NCI-H524 treated with DMSO at 0.1 percent for 48 hours (cell line): Measurements from ENCODE around the gene CHST10.
"Not testable (repeated sequence)": the region's sequence is repeated elsewhere in the genome, so short reads cannot be mapped to it uniquely, and the experiment has no call there.

ENCODE experiments used
- DNase-seq: peaks from one replicate; lab custom pipeline; 2025; lab: John Stamatoyannopoulos, UW

CHST10 gene

DNA sequence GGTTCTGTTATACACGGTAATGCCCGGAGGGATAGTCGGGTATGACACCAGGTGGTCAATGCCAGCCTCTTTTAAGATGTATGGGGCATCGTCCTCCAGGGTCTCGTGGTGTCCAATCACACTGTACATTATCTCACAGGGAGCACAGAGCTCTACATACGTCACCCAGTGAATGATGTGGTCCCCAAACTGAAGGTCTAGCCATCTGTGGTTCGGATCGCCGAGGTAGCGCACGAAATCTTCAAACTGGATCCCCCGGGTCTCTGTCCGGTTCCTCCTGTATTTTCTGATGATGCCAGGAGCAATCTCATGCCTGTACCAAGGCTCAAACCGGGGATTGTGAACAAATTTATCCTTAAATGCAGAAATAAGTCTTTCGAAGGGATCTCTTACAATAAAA is 24.1 kb downstream of the CHST10 start:
- no peak for DNase-seq

DNA sequence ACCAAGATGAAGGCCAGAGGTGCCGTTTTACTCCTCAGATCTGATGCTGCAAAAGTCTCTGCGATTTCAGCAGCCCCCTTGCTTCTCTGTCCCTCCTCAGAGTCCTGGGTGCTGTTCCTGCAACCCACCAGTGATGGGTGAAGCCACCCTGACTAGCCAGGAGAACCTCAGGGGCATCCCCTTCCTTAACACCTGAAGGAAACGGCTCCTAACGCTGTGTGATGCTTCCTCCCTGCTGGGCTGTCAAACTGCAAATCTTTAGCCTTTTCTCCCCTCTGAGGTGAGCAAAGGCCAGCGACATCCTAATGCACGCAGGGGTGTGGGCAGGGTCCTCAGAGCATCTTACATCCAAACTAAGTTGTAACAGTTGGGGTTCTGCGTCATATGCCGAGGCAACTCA is 24.8 kb downstream of the CHST10 start:
- DNase-seq = no peak

DNA sequence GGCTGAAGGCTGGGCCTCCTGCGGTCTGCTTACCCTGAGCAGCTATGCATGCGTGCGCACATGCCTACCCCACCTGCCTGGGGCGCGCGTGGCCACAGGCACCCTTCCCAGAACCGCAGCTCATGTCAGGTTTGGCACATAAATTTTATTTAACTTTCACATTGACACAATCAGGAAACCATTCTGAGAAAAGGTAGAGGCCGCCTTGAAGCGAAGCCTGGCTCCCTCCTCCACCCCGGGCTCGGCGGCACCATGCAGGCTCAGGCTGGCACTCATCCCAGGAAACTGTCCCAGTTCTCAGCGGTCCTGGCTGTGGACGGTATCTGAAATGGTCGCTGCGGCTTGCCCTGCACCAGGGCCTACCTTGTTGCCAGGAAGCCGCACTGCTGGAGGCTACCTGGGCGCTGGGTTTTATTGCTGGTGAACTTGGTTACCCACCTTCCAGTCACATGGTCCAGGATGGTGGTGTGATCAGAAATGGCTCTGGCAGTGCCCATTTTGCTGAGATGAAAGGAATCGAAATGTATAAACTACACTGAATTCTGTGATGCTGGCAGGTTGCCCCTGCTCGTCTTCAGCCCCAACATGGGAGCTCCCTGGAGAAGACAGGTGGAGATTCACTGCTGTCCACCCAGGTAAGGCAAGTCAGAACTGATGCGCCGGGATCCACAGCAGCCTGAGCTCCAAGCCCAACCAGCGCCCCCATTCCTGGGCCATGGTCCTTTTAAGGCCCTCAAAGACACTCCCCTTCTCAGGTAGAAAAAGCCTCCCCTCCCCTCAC is 25.5 kb downstream of the CHST10 start:
- no peak for DNase-seq

DNA sequence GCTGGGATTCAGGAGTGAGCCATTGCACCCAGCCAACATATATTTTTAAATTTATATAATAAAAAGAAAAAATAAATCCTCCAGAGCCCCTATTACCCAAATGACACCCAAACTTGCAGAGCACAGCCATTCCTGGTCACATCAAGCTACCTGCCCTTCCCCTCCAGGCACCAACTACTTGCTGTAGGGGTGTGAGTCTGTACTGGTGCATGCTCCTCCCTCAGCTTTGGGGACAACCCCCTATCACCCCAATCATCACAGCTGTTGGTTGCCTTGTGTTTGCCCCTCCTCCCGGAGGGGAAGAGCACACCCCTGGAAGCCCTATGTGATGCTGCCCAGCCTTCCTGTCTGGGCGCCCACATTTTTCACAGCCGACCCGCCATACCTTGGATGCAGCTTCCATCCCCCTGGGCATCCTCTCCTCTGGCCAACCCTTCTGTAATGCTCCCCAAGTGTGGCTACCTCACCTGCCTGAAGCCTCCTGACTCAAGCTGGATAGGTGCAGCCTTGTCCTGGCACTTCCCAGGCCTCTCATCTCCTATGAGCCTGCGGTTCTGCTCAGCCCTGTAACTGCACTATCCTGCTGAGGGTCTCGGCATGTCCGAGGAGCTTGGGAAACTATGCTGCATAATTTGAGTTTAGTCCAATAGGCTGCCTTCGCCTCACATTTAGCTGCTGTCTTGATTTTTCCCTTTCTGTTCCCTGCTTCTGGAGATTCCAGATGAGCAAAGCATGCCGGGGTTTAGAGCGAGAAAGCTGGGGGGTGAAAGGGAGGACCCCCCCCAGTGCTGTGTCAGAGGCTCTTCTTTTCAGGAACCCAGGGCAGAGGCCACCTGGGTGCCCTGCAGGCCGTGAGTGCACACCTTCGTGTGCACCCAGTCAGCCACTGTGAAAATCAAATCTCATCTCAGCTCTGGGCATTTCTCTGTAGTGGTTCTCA is 27.2 kb downstream of the CHST10 start:
- no peak for DNase-seq

DNA sequence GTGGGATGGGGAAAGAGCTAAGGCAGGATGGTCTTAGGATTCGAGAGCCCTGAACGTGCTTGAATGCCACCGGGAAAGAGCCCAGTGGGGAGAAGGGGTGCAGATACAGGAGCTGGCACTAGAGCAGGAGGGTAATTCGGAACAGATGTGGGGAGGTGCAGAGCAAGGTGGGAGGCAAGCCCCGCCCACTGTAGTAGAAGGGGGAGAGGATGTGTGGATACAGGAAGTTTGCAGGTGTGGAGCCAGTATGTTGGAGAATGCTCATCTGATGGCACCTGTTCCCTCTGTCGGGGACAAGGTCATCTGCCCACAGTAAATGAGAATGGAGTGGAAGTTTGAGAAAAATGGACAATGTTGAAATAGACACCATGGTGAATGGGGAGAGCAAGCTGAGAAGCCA is 28.8 kb downstream of the CHST10 start:
- no peak for DNase-seq

DNA sequence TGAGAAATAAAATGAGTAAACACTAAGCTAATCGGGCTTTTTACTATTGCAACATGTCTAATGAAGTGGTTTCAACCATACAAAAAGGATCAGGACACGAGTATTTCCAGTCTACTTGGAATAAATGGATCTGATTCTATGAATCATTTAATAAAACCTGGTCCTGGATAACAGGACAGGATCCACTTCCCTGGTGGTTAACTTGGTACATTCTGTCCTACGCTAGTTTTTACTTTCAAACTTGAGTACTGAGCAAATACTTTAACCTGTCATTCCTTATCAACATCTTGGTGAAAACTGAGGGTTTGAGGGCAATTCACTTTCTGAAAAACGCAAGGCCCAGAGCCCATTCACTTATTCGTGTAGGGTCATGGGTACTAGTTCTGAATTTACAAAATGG is 33.5 kb downstream of the CHST10 start:
- DNase-seq = no peak

DNA sequence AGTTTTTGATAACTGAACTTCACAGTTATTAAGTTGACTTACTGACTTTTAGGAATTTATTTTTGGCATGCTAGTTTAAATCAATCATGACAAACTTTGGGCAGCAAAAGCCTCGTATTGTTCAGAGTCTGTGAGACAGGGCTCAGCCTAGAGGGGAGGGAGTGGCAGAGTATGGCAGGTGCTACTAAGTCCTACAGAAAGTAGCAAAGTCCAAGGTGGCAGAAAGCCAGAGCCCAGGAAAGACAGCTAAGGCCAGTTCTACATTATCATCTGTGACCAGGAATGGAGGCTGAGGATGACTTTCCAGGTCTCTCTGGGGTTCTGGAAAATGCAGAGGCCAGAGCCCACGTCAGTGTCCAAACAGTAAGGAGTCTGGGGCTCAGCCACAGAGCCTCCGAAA is 34.2 kb downstream of the CHST10 start:
- no peak for DNase-seq

DNA sequence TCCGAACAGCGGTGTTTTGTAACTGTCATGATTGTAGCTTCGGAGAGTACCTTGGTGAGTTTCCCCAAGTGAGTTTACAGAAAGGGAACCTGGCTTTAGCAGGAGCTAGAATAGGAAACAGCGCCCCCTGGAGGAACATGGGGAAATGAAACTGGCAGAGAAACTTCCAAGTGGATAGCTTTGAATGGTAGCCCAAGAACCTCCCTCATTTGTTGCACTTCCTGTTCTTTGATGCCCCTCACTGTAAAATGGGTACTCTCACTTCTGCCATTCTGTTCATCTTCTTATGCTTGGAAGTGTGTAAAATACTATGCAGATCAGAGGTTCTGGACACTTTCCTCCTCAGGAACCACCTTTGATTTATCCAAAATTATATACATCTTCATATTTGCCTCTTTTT is 36.2 kb downstream of the CHST10 start:
- peak; percentile 31 for DNase-seq

DNA sequence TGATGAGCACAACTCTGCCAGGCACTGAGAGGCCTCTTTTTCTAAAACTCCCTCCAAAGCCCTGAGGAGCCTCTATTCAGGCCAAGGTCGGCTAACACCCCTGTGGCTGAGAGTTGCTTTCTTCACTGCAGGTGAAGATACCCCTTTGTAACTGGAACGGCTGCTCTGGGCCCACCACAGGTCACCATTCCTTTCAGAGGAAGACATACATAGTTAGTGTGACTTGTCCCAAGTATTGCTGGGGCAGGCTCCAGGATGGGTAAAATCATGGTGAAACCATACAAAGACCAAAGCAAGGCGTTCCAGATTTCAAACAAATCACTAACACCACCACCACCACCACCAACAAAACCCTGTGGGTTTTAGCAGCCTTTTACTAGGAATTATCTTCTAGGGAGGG is 36.8 kb downstream of the CHST10 start:
- no peak for DNase-seq

DNA sequence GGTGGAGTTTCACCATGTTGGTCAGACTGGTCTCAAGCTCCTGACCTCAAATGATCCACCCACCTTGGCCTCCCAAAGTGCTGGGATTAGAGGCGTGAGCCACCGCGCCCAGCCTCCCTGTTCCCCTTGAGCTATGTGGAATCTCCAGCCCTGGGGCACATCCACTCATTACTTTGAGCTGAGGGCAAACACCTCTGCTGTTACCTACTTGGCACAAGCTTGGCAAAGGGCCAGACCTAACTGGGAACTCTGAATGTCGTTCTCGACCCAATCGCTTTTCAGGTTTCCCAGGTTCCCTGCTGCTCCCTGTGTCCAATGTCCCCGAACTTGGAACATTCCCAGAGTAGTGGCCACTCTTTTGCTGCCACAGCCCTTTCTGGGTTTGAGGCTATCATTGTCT is 40.6 kb downstream of the CHST10 start:
- DNase-seq = no peak

DNA sequence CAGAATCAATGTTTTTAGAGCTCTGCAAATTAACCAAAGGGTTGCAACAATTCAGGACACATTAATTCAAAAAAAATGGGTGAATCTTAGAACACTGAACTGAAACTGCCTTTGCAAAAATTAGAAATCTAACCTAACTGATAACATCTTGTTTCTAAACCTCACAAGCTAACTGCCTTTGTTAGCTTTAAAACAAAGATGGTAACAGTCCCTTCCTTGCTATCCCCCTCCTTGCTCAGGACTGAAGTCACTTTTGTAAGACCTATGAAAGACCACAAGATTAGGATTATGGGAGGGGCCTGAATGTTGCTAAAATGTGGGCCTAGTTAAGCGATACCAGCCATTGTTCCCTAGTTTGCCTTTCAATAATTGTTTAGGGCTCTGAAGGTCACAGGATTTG is 50.3 kb downstream of the CHST10 start:
- DNase-seq = no peak

DNA sequence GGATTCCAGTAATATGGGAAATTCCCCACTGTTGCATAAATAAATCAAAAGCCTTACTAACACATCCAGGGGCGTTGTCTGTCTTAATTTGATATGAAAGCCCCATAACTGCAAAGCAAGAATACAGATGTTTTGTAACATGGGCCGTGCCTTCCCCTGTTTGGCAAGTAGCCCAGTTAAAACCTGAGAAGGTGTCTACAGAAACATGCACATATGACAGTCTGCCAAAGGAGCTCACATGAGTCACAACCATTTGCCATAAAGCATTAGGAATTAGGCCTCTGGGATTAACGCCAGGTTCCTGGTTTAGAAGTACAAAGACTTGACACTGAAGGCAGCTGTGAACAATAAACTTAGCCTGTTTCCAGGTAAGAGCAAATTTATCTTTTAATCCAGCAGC is 52.0 kb downstream of the CHST10 start:
- DNase-seq = no peak

DNA sequence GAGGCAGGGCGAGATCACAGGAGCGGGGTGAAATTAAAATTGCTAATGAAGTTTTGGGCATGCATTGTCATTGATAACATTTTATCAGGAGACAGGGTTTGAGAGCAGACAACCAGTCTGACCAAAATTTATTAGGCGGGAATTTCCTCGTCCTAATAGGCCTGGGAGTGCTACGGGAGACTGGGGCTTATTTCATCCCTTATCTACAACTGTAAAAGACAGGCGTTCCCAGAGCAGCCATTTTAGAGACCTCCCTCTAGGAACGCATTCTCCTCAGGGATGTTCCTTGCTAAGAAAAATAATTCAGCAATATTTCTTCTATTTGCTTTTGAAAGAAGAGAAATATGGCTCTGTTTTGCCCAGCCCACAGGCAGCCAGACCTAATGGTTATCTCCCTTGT is 55.2 kb downstream of the CHST10 start:
- not testable (repeated sequence) for DNase-seq

DNA sequence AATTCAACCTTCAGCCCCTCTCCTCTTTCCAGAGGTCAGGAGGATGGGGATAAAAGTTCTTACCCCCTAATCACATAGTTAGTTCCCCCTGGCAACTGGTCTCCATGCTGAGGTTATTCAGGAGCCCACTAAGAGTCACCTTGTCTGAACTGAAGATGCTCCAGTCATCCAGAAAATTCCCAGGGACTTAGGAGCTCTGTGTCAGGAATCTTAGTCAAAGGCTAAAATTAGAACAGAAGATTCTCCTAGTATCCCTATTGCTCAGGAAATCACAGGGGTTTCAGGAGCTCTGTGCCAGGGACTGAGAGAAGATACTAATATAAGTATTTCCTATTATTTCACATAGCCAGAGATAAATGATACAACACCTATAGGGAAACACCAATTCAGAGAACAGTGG is 57.9 kb downstream of the CHST10 start:
- DNase-seq = no peak

DNA sequence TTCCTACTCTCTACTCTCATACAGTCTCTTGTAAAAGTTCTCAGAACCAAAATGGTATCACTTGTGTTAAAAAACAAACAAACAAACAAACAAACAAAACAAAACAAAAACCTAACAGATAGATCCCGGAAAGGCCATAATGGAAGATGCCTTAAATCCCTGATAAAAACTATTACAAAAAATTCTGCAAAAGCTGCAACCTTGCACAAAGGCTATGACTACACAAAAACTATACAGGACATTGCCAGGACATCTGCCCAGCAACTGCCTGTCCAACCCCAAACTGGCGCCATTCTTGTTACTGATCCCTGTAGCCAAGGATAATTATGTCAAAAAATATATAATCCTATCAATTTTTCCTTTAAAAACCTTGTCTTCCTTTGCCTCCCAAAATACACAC is 58.9 kb downstream of the CHST10 start:
- DNase-seq = no peak

DNA sequence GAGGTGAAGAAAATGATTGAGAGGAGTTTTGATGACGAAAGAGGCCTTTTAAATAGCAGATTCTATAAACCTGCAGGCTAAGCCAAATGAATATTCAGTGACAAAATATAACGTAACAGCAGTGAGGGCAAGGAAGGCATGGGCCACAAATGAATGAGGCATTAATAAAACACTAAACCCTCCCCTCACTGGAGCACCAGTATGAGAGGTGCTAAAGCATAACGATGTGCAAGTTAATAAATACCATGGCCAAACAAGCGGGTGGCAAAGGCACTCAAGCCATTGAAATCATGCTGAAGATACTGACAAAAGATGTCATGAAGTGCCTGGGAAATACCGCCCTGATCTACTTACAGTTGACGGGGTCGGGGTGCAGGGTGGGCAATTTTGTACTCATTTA is 64.9 kb downstream of the CHST10 start:
- no peak for DNase-seq

DNA sequence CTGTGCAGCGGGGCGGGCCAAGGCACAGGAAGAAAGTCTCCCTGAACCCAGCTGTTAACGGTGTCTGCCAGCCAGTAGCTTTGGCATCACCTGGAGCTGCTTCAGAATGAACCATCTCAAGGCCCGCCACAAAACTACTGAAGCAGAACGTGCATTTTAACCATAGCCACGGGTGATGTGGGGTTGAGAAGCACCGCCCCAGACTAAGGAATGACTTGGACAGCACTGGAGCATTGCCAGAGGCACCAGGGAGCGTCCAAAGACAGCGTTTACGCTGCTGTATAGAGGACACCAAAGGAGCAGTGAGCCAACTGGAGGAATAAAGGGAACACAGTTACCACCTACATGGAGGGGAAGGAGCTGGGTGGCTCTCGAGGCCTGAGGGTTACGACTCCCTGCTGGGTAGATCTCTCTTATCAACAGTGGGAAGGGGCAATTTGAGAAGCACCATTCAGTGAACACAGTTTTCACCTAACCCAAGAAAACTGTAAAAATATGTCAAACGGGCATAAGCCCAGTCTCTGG is 66.7 kb downstream of the CHST10 start:
- DNase-seq = no peak

DNA sequence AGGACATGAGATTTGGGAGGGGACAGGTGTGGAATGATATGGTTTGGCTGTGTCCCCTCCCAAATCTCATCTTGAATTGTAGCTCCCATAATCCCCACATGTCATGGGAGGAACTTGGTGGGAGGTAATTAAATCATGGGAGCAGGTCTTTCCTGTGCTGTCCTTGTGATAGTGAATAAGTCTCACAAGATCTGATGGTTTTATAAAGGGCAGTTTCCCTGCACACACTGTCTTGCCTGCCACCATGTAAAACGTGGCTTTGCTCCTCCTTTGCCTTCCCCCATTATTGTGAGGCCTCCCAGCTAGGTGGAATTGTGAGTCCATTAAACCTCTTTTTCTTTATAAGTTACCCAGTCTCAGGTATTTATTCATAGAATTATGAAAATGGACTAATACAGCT is 72.3 kb downstream of the CHST10 start:
- DNase-seq = not testable (repeated sequence)

DNA sequence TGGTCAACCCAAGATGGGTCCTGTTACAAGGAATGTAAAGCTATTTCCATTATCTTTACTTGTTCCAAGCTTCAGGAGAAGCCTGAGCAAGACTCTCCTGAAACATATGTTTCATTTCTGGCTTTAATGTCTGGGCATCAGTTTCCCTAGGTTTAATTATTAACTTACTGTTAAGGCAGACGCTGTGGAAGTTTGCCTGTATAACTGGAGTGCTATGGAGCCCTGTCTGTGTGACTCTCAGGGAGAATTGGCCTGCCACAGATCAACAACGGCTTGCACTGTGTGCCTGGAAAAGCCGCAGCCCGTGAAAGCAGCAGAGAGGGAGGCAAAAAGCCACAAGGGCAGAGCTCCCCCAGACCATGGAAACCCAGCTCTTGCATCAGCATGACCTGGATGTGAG is 73.0 kb downstream of the CHST10 start:
- DNase-seq = no peak

DNA sequence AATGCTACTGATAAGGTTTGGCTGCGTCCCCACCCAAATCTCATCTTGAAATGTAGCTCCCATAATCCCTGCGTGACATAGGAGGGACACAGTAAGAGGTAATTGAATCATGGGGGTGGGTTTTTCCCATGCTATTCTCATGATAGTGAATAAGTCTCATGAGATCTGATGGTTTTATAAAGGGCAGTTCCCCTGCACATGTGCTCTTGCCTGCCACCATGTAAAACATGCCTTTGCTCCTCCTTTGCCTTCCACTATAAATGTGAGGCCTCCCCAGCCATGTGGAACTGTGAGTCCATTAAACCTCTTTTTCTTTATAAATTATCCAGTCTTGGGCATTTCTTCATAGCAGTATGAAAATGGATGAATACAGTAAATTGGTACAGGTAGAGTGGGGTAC is 75.0 kb downstream of the CHST10 start:
- DNase-seq = not testable (repeated sequence)
